HG03139 (cell line): ENCODE results near the gene SYNJ2.

Experiments used
- ATAC-seq: cut with Tn5 transposase; IDR thresholded peaks from one replicate; pipeline ENCODE4 v1.9.1; 2021; ENCODE audit not compliant: unreplicated experiment

SYNJ2 gene

DNA sequence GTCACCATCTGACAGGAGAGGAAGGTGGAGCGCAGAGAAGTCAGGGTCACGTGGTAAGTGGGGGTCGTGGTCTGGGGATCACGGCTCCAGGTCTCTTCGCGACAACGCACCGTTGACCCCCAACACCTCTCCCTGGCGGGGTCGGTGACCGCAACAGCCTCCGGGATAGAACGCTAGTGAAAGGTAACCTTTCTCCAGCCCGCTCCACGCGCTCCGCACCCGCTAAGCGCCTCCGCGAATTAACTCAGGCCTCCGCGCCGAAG lies 600 bp upstream of the SYNJ2 start:
- peak; percentile 18 for ATAC-seq

DNA sequence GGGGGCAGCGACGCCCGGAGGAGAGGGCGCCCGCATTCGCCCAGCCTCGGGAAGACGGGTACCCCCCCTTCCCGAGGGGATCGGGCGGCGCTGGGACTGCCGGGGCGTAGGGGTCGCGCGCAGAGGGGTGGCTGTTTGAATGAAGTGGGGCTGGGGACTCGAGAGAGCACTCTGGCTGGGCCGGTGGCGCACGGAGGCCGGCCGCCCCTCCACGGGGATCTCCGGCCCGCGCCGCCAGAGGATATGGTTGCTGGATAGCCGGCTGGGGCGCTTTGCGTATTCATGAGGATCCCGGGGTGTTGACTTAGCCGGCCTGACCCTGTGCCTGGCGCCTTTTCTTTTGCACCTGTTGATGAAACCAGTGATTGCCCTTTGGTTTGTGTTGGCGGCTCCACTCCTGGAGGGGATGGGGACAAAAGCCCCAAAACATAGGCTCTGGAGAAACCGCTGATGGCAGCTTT lies 469 bp downstream of the SYNJ2 start:
- ATAC-seq: peak; percentile 16

DNA sequence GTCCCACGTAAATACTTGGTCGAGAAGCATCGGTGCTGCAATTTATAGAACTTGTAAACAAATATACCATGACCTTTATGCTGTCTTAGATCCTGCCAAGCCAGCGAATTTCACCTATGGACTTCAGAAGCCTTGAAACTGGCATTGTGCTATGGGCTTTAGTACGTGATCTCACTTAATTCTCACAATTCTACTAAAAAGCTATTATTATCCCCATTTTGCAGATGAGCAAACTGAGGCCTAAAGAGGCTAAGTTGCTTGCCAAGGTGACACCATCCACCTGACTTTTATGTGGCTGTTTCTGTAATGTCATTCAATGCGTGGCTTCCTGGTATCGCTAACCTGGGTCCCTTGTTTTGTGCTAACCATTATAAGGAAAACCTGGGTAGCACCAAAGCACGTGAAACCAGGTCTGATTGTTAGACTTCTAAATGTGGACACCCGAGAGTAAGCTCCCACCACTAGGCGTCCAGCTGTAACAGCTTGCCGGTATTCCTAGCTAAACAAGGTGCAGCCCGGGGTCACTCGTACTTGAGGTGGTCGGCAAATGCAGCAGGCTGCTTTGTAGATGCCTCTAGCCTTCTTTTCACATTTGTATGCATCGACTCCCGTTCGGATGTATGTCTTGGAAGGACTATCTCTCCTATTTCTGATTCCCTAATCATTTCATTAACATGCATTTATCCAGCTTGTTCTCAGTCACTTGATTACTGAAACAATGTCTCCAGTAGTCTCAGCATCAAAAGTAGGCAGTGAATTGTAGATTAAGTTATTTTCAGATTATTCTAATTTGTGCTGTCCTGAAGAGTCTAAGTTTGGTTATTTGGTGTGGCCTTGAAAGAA lies 1.1 kb downstream of the SYNJ2 start:
- ATAC-seq: no peak

DNA sequence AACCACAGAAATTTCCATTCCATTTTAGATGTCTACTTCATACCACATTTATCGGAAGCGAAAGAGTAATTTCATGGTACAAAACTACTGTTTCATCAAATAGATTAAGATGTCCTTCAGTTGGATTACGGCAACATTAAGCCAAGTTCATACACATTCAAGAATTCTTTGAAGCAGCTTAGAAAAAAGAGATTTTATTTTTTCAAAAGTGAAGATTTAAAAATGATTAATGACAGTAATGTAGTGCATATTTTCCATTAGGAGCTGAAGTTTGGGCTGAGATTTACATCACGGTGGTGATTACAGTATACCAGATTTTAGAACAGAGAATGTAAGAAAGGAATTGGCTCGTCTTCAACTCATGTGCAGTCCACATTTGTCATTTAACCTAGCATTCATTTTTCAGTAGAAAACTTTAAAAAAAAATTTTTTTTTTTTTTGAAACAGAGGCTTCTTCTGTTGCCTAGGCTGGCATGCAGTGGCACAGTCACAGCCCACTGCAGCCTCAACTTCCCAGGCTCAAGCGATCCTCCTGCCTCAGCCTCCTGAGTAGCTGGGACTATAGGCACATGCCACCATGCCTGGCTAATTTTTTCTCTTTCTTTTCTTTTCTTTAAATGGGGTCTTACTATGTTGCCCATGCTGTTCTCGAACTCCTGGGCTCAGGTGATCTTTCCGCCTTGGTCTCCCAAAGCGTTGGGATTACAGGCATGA lies 1.9 kb downstream of the SYNJ2 start:
- ATAC-seq: no peak

DNA sequence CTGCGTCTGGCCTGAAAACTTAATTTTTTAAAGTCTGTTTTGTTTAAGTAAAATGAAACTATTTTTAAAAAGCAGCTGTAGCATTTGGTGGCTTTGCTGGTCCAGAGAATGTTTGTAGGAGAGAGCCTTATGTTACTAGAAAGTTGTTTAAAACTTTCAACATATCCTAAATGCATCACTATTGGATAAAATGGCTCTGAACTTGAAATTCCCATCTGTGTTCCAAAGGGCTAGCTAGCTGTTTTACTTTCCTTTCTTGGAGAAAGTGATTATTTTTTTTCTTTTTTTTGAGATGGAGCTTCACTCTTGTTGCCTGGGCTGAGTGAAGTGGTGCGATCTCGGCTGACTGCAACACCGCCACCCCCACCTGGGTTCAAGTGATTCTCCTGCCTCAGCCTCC lies 2.5 kb downstream of the SYNJ2 start:
- no peak for ATAC-seq

DNA sequence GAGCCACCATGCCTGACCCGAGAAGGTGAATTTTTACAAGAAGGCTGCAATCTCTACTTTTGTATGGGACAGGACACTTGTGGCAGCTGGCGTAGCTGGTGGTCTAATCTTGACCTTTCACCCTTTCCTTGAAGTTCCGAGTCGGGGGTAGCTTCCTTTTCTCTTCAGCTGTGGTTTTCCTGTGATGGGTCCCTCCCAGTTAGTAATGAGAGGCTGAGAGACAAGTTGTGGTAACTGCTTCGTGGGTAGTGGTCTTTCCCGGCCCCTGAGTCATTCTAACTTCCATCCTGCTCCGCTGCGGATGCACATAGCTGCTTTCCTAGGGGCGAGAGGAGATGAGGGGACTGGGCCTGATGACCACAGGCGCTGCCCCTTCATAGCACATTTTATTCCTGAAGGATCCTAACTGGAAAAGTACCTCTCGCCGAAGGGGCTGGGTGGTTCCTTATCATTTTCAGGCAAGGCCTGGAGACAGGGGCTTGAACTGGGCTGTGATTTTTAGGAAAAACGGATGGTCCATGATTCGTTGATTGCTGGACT lies 3.1 kb downstream of the SYNJ2 start:
- no peak for ATAC-seq

DNA sequence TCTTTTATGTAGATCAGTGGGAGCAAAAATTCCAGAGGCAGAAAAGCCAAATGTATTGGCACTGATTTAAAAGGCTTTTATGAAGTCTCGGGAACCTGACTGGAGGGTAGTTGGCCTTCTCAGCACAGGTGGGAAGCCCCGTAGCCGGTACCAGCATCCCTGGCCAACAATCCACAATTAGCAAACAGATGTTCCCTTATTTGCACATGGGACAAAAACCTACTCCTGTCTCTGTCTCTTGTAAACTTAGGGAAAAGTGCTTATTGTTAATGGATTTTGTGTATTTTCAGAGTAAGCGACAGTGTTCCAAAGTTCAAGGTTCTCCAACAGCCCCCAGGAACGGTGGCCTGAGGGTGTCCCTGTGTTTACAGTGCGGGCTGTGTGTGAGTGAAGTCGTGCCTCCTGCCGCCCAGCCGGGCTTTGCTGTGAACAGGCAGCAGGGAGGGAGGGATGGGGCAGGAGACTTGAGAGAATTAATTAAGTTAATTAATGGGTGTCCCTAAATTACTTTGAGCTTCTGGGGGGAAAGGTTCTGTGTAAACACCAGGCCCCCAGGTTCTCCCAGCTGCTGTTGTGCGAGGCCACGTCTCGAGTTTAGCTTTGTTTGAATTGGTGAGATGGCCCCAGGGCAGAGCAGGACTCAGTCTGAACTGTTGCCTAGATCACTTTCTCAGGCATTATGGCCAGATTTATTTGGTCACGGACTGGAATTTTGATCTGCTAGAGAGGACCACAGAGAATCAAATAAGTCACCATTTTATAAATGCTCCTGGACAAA lies 3.9 kb downstream of the SYNJ2 start:
- ATAC-seq: no peak

DNA sequence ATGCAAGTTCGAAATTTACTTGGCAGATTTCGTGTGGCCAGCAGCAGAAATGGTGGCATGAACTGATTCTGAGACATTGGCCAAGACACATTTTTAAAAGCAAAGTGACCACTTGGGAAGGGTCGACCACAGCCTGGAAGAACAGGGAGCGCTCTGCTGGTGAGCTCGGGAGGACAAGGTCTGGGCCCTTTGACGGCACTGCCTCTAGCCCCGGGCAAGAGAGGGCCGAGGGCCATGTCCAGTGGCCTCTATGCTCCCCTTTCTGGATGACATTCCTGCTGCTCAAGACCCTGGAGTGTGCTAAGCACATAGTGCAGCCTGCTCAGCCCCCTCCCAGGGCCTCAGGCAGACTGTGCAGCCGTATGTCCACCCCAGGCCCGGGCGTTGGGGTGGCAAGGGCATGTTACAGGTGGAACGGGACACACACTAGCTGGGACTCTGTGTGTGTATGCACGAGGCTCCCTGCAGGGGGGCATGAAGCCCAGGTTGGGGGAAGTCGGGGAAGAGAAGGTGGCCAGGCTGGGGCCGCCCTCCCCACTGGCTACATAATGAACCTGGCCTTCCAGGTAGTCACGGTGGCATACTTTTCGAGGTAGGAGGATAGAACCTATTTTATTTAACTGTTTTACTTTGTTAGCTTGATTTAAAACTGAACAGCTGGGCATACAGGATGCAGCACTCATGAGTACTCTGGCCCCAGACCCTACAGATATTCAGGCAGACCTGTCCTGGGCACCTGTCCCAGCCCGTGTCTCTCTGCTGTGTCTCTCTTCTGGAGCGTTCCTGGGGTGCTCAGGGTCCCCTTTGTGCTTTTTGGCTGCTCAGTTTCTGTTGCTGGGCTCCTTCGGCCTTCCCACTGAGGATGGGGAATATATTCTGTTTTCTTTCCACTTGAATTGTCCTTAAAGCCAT lies 6.4 kb downstream of the SYNJ2 start:
- ATAC-seq: no peak

DNA sequence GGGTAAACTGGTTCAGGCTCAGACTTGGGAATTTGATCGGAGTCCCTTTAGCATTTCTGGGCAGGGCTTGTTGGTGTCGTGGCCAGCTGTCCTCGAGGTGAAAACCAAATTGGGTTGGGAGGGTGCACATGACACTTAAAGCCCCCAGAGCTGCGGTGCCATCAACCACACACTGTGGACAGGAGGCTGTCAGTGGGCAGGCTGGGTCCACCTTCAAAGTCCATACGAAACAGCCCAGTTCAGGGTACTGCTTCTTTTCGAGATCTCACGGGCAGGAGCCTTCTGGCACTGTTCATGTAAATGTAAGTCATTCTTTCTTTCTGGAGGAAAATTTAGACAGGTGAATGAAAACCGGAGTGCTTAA lies 7.0 kb downstream of the SYNJ2 start:
- ATAC-seq: no peak

DNA sequence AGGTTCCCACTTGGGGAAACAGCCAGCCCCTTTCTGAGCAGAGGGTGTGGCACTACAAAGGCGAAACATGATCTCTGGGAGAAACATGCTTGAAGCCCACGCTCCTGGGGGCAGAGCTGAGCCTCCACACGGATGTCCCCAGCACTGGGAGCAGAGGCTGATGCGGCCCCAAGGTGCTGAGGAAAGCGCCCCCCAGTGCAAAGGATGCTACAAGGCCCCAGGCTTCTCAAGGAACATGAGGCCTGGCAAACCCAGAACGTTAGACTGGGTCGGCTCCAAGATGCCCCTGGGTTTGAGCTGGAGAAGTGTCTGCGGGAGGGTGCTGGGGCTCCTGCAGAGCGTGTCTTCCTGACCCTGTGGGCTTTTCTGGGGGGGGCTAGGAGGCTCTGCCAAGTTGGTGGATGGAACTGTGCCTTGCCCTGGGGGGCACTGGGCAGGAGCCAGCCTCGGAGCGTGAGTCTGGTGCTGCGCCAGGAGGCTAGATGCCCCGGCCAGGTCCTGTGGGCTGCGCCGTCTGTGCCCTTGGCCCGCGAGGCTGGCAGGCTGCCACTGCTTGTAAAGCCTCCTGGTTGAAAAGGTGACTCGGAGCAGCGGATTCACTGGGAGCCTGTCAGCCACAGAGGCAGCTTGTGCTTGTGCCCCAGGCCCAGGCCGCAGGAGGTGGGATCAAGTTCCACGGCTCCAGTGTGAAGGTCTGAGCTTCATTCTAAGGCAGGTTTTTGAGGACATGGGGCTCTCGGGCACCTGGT lies 8.1 kb downstream of the SYNJ2 start:
- no peak for ATAC-seq

DNA sequence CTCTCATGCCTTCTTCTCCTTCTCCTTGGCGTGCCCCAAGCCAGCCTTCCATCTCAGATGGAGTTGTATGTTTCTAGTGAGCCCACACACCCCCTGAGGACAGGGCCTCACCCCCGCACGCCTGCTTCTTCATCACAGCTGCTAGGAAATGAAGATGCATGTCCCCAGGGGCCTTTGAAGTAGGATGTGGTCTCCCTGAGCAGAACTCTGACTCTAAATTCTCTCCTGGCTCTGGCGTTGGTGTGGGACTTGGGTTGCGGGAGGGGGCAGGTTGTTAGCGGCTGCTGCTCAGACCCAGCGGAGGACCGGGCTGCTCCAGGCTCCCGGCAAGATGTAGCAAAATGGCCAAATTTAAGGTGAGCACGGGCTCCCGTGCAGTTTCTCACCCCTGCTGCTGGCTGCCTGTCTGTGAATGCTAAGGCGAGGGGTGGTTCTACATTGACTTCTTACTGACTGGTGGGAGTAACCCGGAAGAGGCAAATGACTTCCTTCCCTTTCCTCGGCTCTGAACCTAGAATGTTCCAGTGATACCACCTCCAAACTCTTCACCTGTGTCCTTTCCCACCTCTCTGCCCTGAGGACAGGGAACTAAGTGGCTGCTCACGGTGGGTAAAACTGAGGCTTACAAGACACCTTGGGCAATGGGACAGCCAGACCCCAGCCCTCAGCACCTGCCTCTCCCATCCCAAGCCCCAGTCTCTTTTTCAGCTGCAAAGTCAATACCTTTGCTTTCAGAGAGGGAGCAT lies 8.8 kb downstream of the SYNJ2 start:
- ATAC-seq: no peak

DNA sequence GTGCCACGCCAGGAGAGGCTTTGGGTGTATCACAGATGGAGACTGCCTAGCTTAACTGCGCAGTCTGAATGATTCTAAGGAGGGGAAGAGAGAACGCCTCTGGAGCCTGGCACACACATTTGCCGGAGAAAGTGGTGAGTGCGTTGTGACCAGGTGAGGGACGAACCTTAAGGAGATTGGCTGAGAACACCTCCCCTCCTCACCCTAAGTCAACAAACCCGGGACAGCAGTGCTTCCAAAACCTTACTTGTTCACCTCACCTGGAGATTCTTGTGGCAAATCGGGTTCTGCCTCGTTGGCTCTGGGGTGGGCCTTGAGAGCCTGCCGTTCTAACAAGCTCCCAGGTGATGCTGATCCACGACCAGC lies 9.4 kb downstream of the SYNJ2 start:
- ATAC-seq: no peak

DNA sequence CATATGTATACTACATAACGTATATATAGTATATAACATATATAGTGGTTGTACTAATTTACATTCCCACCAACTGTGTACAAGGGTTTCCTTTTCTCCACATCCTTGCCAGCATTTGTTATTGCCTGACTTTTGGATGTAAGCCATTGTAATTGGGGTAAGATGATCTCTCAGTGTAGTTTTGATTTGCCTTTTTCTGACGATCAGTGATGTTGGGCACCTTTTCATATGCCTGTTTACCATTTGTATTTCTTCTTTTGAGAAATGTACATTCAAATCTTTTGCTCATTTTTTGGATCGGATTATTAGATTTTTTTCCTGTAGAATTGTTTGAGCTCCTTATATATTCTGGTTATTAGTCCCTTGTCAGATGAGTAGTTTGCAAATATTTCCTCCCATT lies 11.4 kb downstream of the SYNJ2 start:
- no peak for ATAC-seq

DNA sequence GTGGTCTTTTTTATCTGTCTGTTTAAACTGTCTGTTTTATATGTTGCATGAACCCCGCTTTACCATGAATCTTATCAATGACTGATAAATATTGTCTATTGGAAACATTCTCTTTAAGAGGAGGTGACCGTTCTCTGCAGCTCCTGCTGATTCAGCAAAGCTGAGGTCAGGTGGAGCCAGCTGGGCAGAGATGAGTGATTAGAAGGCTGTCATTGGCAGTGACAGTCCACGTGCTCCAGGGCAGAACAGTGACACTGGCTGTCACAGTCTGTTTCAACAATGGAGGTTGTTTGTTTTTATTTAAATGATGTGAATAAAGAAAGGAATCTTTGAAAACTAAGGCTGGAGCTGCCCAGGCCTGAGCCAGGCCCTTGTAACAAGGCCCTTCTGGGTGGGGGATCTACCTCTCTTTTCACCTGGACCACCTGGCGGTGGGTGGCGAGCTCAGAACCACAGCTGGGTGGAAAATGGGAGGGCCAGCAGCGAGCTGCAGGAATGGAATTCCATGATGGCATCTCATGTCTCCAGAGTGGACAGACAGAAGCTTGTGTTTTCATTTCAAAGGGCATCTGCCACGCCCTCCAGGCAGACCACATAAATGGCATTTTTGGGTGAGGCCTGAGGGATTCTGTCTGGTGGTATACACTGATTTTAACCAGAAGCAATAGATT lies 12.6 kb downstream of the SYNJ2 start:
- ATAC-seq: no peak

DNA sequence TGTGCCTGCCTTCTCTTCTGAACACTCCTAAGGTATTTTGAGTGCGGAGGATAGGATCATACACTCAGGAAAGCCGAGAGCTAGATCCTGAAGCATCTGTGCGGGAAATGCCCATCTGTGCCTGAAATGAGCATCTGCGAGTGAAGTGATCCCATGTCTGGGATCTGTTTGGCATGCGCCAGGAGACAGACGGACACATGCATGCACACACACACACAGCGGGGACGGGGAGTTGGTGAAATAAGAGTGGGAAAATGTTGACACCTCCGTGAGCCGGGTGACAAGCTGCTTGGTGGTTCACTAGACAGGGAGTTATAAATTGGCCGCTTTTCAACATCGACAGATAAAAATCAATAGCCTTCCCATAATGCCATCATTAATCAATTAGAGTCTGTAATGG lies 13.8 kb downstream of the SYNJ2 start:
- ATAC-seq: no peak

DNA sequence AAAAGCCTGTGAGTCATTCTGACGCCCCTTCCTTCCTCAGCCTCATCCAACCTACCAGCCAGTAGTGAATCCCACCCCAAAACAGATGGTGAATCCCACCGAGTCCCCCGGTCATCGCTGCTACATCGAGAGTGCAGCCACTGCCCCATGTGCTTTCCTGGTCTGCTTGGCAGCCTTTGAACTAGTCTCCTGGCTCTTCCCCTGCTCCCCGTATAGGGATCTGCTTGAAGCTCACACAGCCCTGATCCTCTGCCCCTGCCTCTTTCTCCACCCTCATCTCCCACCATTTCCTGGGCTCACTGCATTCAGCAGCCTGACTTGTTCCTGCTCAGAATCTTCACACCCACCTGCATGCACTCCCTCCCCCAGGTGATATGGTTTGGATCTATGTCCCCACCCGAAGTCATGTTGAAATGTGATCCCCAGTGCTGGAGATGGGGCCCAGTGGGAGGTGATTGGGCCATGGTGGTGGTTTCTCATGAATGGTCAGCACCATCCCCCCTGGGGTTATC lies 14.6 kb downstream of the SYNJ2 start:
- no peak for ATAC-seq

DNA sequence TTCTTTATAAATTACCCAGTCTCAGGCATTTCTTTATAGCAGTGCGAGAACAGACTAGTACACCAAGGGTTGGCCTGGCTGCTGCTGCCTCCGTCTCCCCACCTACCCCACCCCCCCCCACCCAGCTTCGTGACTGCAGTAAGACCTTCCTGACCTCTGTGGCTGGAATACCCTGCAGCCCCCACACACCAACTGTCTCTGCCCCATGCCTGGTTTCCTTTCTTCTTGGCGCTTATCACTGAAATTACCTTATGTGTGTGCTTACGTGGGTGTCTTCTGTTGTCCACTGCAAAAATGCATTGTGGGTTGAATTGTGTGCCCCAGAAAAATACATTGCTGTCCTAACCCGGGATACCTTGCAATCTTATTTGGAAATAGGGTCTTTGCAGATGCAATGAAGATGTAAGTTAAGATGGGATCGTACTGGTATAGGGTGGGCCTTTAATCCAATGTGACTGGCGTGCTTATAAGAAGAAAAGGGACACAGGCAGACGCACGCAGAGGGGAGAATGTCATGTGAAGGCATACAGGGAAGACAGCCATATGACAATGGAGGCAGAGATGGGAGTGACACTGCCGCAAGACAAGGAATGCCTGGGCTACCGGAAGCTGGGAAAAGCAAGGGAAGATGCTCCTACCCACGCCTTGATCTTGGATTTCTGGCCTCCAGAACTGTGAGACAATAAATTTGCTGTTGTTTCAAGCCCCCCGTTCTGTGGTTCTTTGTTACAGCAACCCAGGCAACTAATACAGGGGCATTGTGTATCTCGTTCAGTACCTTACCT lies 15.4 kb downstream of the SYNJ2 start:
- no peak for ATAC-seq
